RWPE1 (cell line): ENCODE measurements around the gene ACSF3.
"Not testable (repeated sequence)": the region's sequence is repeated elsewhere in the genome, so short reads cannot be mapped to it uniquely, and the experiment has no call there.

Experiments used
- CTCF ChIA-PET: fragments of 350-600 bp; sonication (Branson Sonifier 250); formaldehyde crosslinking; extraction: SDS; loops from one replicate; lab custom pipeline; 2021; lab: Yijun Ruan, JAX
- POLR2A ChIA-PET: fragments of 400-600 bp; formaldehyde crosslinking; extraction: SDS; loops from one replicate; lab custom pipeline; 2020; ENCODE audit warnings: antibody characterized with exemption; ENCODE audit not compliant: low non-redundant PET; lab: Yijun Ruan, JAX
- DNase-seq: peaks from one replicate; pipeline ENCODE4 v3.0.0; 2012; ENCODE audit warnings: low spot score
- H3K27ac ChIP-seq: fragments of 450-650 bp; 2 replicates; pipeline ENCODE4 v1.5.1; 2017
- CTCF ChIP-seq: fragments of 450-650 bp; conservative IDR thresholded peaks from 2 replicates; pipeline ENCODE4 v1.5.1; 2017; ENCODE audit warnings: low read depth, mild to moderate bottlenecking

Gene ACSF3

DNA sequence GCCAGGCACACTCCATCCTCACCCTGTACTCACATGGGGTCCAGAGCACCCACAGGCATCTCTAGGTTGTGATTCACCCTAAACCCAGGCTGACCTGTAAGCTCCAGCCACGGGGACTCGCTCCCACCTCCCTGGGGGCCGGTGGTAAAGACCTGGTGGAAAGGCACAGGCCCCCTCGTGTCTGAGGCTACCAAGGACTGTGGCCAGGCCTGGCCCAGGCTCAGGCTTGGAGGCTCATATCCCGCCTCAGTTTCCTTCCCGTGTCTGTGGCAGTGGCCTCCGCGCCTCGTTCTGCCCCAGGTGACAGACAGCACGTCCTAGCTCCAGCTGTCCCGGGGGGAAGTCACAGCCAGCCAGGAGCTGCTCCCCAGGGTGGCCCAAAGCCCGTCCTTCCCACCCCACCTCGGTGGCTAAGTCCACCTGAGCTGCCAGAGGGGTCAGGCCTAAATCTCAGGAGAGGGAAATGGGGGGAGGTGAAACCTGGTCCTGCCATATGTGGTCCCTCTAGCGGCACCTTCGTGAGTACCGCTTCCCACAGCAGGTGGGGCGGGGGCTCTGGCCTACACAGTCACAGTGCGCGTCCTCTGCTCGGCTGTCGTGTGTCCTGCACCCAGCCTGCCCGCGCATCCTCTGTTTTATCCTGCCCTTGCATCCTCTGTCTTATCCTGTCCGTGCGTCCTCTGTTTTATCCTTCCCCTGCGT lies 90.5 kb downstream of the ACSF3 start:
- ChIA-PET POLR2A (no interaction called here), CTCF (no interaction called here)
- DNase-seq, result no peak
- no peak for TF ChIP-seq CTCF
- no peak overlapping the region for H3K27ac ChIP-seq

- CTCF ChIA-PET, result no interaction called here
- POLR2A ChIA-PET, result no interaction called here
These were observed 91.0 kb downstream of the ACSF3 start for GRCh38 chr16:89184677-89184932.

DNA sequence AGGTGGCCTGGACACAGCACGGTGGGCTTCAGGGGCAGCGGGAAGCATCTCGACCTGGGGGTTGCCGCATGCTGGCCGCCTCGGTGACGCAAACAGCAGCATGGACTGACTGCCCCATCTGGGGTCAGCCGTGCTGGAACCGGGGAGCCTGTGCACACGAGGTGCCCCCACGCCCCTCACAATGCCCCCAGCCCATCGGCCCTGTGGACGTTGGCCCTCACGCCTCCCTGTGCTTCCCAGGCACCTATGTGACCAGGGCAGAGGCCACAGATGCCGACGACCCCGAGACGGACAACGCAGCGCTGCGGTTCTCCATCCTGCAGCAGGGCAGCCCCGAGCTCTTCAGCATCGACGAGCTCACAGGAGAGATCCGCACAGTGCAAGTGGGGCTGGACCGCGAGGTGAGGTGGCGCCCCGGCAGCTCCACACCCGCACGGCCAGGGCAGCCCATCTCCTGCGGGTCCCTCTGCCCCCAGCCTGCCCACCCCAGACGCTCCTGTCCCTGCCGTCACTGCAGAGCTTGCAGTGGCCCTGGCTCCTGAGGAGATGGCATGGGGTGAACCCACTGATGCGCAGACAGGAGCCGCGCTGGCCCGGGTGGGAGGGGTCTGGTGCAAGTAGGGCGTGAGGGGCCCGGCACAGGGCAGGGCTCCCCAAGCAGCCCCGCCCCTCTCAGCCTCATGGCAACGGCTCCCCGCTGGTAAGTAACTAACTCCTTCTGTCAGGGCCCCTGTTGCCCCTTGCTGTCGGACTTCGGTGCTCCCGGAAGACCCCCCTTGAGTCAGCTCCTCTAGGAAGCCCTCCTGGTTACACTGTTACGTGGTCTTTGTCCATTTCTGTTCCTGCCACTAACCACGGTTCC lies 91.5 kb downstream of the ACSF3 start:
- no peak for TF ChIP-seq CTCF
- ChIA-PET POLR2A (no interaction called here), CTCF (interaction anchor here (0.5 to 0.6 kb wide), 2 partner anchors 79 to 1490 kb away, joined by 3 read pairs; no protein-coding TSS in a partner anchor)
- H3K27ac ChIP-seq, result no peak overlapping the region
- no peak for DNase-seq

More at GRCh38 chr16:89184677-89184932, 91.0 kb downstream of the ACSF3 start:
- no peak overlapping the region for H3K27ac ChIP-seq
- TF ChIP-seq CTCF, result no peak
- DNase-seq, result no peak

GRCh38 chr16:89185887-89186592 lies 92.4 kb downstream of the ACSF3 start:
- CTCF ChIA-PET, POLR2A ChIA-PET, DNase-seq, H3K27ac ChIP-seq: not testable (repeated sequence)

GRCh38 chr16:89186593-89187031 lies 93.0 kb downstream of the ACSF3 start:
- CTCF ChIA-PET, H3K27ac ChIP-seq, POLR2A ChIA-PET, DNase-seq: not testable (repeated sequence)

- H3K27ac ChIP-seq, result no peak overlapping the region
- POLR2A ChIA-PET, result no interaction called here
- no peak for TF ChIP-seq CTCF
- CTCF ChIA-PET, result interaction anchor here (0.5 to 1.1 kb wide), 2 partner anchors 20 to 732 kb away, joined by 4 to 5 read pairs; no protein-coding TSS in a partner anchor
- DNase-seq, result no peak
These were observed 93.5 kb downstream of the ACSF3 start for GRCh38 chr16:89187032-89187769.
